ENCODE data around the gene SND1. TPM values are rescaled to one million over a fixed set of nuclear protein-coding genes. Genes with fewer than 3 reads are reported as not detected.

Gene SND1
- total RNA-seq, 4 donors from 2014 or later = 64.3 to 77.0 (median 70.4) TPM

GRCh38 chr7:128026551-128026950 lies 374.6 kb downstream of the SND1 start:
- DNase-seq = no peak
- 51 to 91% methylated on average over 1 to 2 of the region's 2 CpGs for WGBS, 2 donors (ENCODE audit: low coverage in 1 of 2)
- peaks cover 11% of the 10 kb centered on the region for H3K27me3 ChIP-seq
- H3K4me3 ChIP-seq = no peak overlapping the region
- intact Hi-C loops (cut with DNase I; ENCODE audit: low total_unique reads) (no loop called here), in situ Hi-C loops (cut with MboI; ENCODE audit: low pct_ligation_motif_present in 1 of 4, low pct_unique_long_range_greater_than_20kb in 1 of 4, low sequenced_read_pairs in 3 of 4) (loop anchor here in 1 of 4 donors (25.0 kb wide), 1 partner anchor 314 kb away; no protein-coding TSS in a partner anchor)
- H3K27ac ChIP-seq = no peak overlapping the region
- H3K9me3 ChIP-seq = no peaks in the 10 kb centered on the region
- peaks cover 8 to 26% (median 15%) of the 10 kb centered on the region in 4 donors for H3K4me1 ChIP-seq
- no peaks in the 10 kb centered on the region for H3K36me3 ChIP-seq
- no peak for TF ChIP-seq POLR2A (IDR thresholded peaks at IDR 0.05)
- TF ChIP-seq POLR2AphosphoS5 (IDR thresholded peaks at IDR 0.05) = no peak
- no peak for TF ChIP-seq CTCF (IDR thresholded peaks at IDR 0.05)
- TF ChIP-seq EP300 (IDR thresholded peaks at IDR 0.05; ENCODE audit: low read depth) = no peak

- Histone ChIP-seq H3K27me3 (peaks cover 19% of the 10 kb centered on the region), H3K4me1 (peaks cover 8 to 27% (median 22%) of the 10 kb centered on the region in 4 donors), H3K27ac (no peak overlapping the region), H3K9me3 (no peaks in the 10 kb centered on the region), H3K36me3 (no peaks in the 10 kb centered on the region), H3K4me3 (no peak overlapping the region)
- WGBS, 2 donors (ENCODE audit: low coverage in 1 of 2) = 20 to 43% methylated on average over 2 to 4 of the region's 4 CpGs
- peak; percentile 40 for DNase-seq
- no peak for TF ChIP-seq CTCF (IDR thresholded peaks at IDR 0.05)
- no peak for TF ChIP-seq EP300 (IDR thresholded peaks at IDR 0.05; ENCODE audit: low read depth)
- no peak for TF ChIP-seq POLR2AphosphoS5 (IDR thresholded peaks at IDR 0.05)
- no peak for TF ChIP-seq POLR2A (IDR thresholded peaks at IDR 0.05)
- intact Hi-C loops (cut with DNase I; ENCODE audit: low total_unique reads) = no loop called here
- in situ Hi-C loops (cut with MboI; ENCODE audit: low pct_ligation_motif_present in 1 of 4, low pct_unique_long_range_greater_than_20kb in 1 of 4, low sequenced_read_pairs in 3 of 4) = loop anchor here in 1 of 4 donors (25.0 kb wide), 1 partner anchor 315 kb away; no protein-coding TSS in a partner anchor
Observed at GRCh38 chr7:128027485-128027980, 375.5 kb downstream of the SND1 start.

- H3K27me3 ChIP-seq = peaks cover 26% of the 10 kb centered on the region
- H3K4me3 ChIP-seq = no peak overlapping the region
- DNase-seq = no peak
- H3K4me1 ChIP-seq = peaks cover 8 to 33% (median 23%) of the 10 kb centered on the region in 4 donors
- intact Hi-C loops (cut with DNase I; ENCODE audit: low total_unique reads) (no loop called here), in situ Hi-C loops (cut with MboI; ENCODE audit: low pct_ligation_motif_present in 1 of 4, low pct_unique_long_range_greater_than_20kb in 1 of 4, low sequenced_read_pairs in 3 of 4) (loop anchor here in 1 of 4 donors (25.0 kb wide), 1 partner anchor 317 kb away; no protein-coding TSS in a partner anchor)
- H3K27ac ChIP-seq = no peak overlapping the region
- H3K9me3 ChIP-seq = no peaks in the 10 kb centered on the region
- H3K36me3 ChIP-seq = no peaks in the 10 kb centered on the region
- WGBS, 2 donors (ENCODE audit: low coverage in 1 of 2) = 96% methylated on average over 17 of the region's 17 CpGs; no CpG with 5 or more reads in 1 of the 2 donors
- TF ChIP-seq EP300 (IDR thresholded peaks at IDR 0.05; ENCODE audit: low read depth) (no peak), POLR2A (IDR thresholded peaks at IDR 0.05) (no peak), CTCF (IDR thresholded peaks at IDR 0.05) (no peak), POLR2AphosphoS5 (IDR thresholded peaks at IDR 0.05) (no peak)
Observed at GRCh38 chr7:128029405-128029995, 377.5 kb downstream of the SND1 start.

- Histone ChIP-seq H3K4me3 (peak overlapping the region in 1 of 4 donors; percentile 63), H3K9me3 (no peaks in the 10 kb centered on the region), H3K27me3 (peaks cover 26% of the 10 kb centered on the region), H3K36me3 (no peaks in the 10 kb centered on the region), H3K4me1 (peaks cover 8 to 33% (median 23%) of the 10 kb centered on the region in 4 donors), H3K27ac (no peak overlapping the region)
- in situ Hi-C loops (cut with MboI; ENCODE audit: low pct_ligation_motif_present in 1 of 4, low pct_unique_long_range_greater_than_20kb in 1 of 4, low sequenced_read_pairs in 3 of 4) = loop anchor here in 1 of 4 donors (25.0 kb wide), 1 partner anchor 318 kb away; no protein-coding TSS in a partner anchor
- intact Hi-C loops (cut with DNase I; ENCODE audit: low total_unique reads) = loop anchor here (10.0 kb wide), 2 partner anchors 195 to 315 kb away; no protein-coding TSS in a partner anchor
- DNase-seq = no peak
- 96% methylated on average over 21 of the region's 21 CpGs; no CpG with 5 or more reads in 1 of the 2 donors for WGBS, 2 donors (ENCODE audit: low coverage in 1 of 2)
- TF ChIP-seq POLR2AphosphoS5 (IDR thresholded peaks at IDR 0.05) (no peak), CTCF (IDR thresholded peaks at IDR 0.05) (no peak), EP300 (IDR thresholded peaks at IDR 0.05; ENCODE audit: low read depth) (no peak), POLR2A (IDR thresholded peaks at IDR 0.05) (no peak)
Observed at GRCh38 chr7:128030263-128030653, 378.3 kb downstream of the SND1 start.

All from transverse colon (tissue), 4 donors.